ENCODE results near the gene YJEFN3.

GRCh38 chr19:19559931-19560330 lies 31.2 kb downstream of the YJEFN3 start:
- no peak for TF ChIP-seq CTCF (IDR thresholded peaks at IDR 0.05; ENCODE audit: low read depth, low read length)
- no peak for TF ChIP-seq POLR2A (IDR thresholded peaks at IDR 0.05; ENCODE audit: extremely low read depth, insufficient read length)
- TF ChIP-seq, protein P1, sequence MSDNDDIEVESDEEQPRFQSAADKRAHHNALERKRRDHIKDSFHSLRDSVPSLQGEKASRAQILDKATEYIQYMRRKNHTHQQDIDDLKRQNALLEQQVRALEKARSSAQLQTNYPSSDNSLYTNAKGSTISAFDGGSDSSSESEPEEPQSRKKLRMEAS (IDR thresholded peaks at IDR 0.05; ENCODE audit: low read depth, low read length): peak; percentile 11; the same call in 1 of the 2 replicates
- peak; percentile 32; the same call in 1 of the 2 replicates for TF ChIP-seq MYC (IDR thresholded peaks at IDR 0.05; ENCODE audit: low read depth, low read length)

All from NB4 (cell line).